Glutamatergic neuron (in vitro differentiated cells): Measurements from ENCODE around the gene LGALS9. TPM values are rescaled to one million over a fixed set of nuclear protein-coding genes. Genes with fewer than 3 reads are reported as not detected.
"Not testable (repeated sequence)": the region's sequence is repeated elsewhere in the genome, so short reads cannot be mapped to it uniquely, and the experiment has no call there.

Experiments used
- DNase-seq: peaks from one replicate; pipeline ENCODE4 v3.0.0; 2022
- H3K27ac Mint-ChIP-seq: one replicate; pipeline ENCODE4 v1.8.0; 2020; ENCODE audit warnings: mild to moderate bottlenecking, mixed read lengths, inconsistent platforms; ENCODE audit not compliant: unreplicated experiment
- H3K27me3 Mint-ChIP-seq: one replicate; pipeline ENCODE4 v1.8.0; 2020; ENCODE audit warnings: mild to moderate bottlenecking, moderate library complexity, mixed read lengths, inconsistent platforms; ENCODE audit not compliant: unreplicated experiment
- H3K36me3 Mint-ChIP-seq: one replicate; pipeline ENCODE4 v1.8.0; 2020; ENCODE audit warnings: mild to moderate bottlenecking, mixed read lengths, inconsistent platforms; ENCODE audit not compliant: unreplicated experiment
- H3K4me1 Mint-ChIP-seq: one replicate; pipeline ENCODE4 v1.8.0; 2020; ENCODE audit warnings: mild to moderate bottlenecking, low read depth, mixed read lengths, inconsistent platforms; ENCODE audit not compliant: unreplicated experiment
- H3K4me3 Mint-ChIP-seq: one replicate; pipeline ENCODE4 v1.8.0; 2020; ENCODE audit warnings: mild to moderate bottlenecking, mixed read lengths, inconsistent platforms; ENCODE audit not compliant: unreplicated experiment
- H3K9me3 Mint-ChIP-seq: one replicate; pipeline ENCODE4 v1.8.0; 2020; ENCODE audit warnings: mild to moderate bottlenecking, moderate library complexity, mixed read lengths, inconsistent platforms; ENCODE audit not compliant: unreplicated experiment
- CTCF ChIP-seq: fragments of 200-600 bp; sonication (generic); IDR thresholded peaks from one replicate; pipeline ENCODE4 v1.5.0; 2021; ENCODE audit not compliant: partially characterized antibody, unreplicated experiment
- total RNA-seq: library from RNA; stranded (reverse); fragmentation: NEBNext Ultra II Directional; extraction: Animal tissue kit (Norgen Biotek cat#: 25700); gene quantifications from one replicate; pipeline ENCODE4 v1.2.1, GENCODE V29; 2021; ENCODE audit not compliant: unreplicated experiment

The LGALS9 gene
- total RNA-seq, 1 donor from 2014 or later: 6.5 TPM

- no peak for TF ChIP-seq CTCF
- peaks cover 30% of the 10 kb centered on the region for H3K4me1 Mint-ChIP-seq
- H3K4me3 Mint-ChIP-seq: no peak overlapping the region
- no peaks in the 10 kb centered on the region for H3K36me3 Mint-ChIP-seq
- no peak for DNase-seq
- H3K27ac Mint-ChIP-seq: no peak overlapping the region
- peaks cover 7% of the 10 kb centered on the region for H3K9me3 Mint-ChIP-seq
- peaks cover 13% of the 10 kb centered on the region for H3K27me3 Mint-ChIP-seq
Measured at GRCh38 chr17:27644586-27644985, 13.6 kb downstream of the LGALS9 start.

GRCh38 chr17:27645621-27646020, 14.6 kb downstream of the LGALS9 start:
- H3K27me3 Mint-ChIP-seq: peaks cover 13% of the 10 kb centered on the region
- not testable (repeated sequence) for H3K9me3 Mint-ChIP-seq, DNase-seq, H3K4me3 Mint-ChIP-seq, H3K27ac Mint-ChIP-seq, H3K36me3 Mint-ChIP-seq
- peaks cover 33% of the 10 kb centered on the region for H3K4me1 Mint-ChIP-seq
- TF ChIP-seq CTCF: peak; percentile 14

GRCh38 chr17:27646232-27646631, 15.2 kb downstream of the LGALS9 start:
- H3K9me3 Mint-ChIP-seq: peaks cover 7% of the 10 kb centered on the region
- no peak overlapping the region for H3K27ac Mint-ChIP-seq
- H3K4me1 Mint-ChIP-seq: peaks cover 33% of the 10 kb centered on the region
- no peak for TF ChIP-seq CTCF
- H3K36me3 Mint-ChIP-seq: no peaks in the 10 kb centered on the region
- no peak overlapping the region for H3K4me3 Mint-ChIP-seq
- no peak for DNase-seq
- H3K27me3 Mint-ChIP-seq: peaks cover 13% of the 10 kb centered on the region

GRCh38 chr17:27647765-27648164, 16.8 kb downstream of the LGALS9 start:
- TF ChIP-seq CTCF: no peak
- Mint-ChIP-seq H3K27ac (peak overlapping the region; percentile 57), H3K9me3 (peaks cover 5% of the 10 kb centered on the region), H3K36me3 (no peaks in the 10 kb centered on the region), H3K27me3 (peaks cover 13% of the 10 kb centered on the region), H3K4me3 (peak overlapping the region; percentile 4), H3K4me1 (peaks cover 44% of the 10 kb centered on the region)
- DNase-seq: peak; percentile 45

GRCh38 chr17:27649111-27649571, 18.2 kb downstream of the LGALS9 start:
- peak overlapping the region; percentile 38 for H3K4me3 Mint-ChIP-seq
- DNase-seq: peak; percentile 54
- not testable (repeated sequence) for H3K36me3 Mint-ChIP-seq, H3K9me3 Mint-ChIP-seq, H3K27me3 Mint-ChIP-seq
- H3K4me1 Mint-ChIP-seq: peaks cover 35% of the 10 kb centered on the region
- peak overlapping the region; percentile 74 for H3K27ac Mint-ChIP-seq
